Upper lobe of left lung (tissue), 4 donors: ENCODE data around the gene HSF4.

ENCODE experiments used
- CTCF ChIP-seq, 6 experiments: fragments of 450-650 bp in 4 of 6; fragments of 200-600 bp in 2 of 6; sonication (generic) in 2 of 6; IDR thresholded peaks; one replicate each; pipeline ENCODE4 v1.5.1; 2016 to 2019; ENCODE audit warnings: antibody characterized with exemption in 6 of 6
- EP300 ChIP-seq, 4 donors: sonication (generic); formaldehyde crosslinking; IDR thresholded peaks; one replicate each; pipeline ENCODE4 v1.5.1; 2017; ENCODE audit warnings: antibody characterized with exemption in 4 of 4, control low read depth in 2 of 4
- POLR2A ChIP-seq, 4 donors: fragments of 450-650 bp; IDR thresholded peaks; one replicate each; pipeline ENCODE4 v1.5.1; 2016 to 2017; ENCODE audit warnings: antibody characterized with exemption in 4 of 4, mild to moderate bottlenecking in 2 of 4
- POLR2AphosphoS5 ChIP-seq, 2 donors: sonication (generic); formaldehyde crosslinking; IDR thresholded peaks; one replicate each; pipeline ENCODE4 v1.5.1; 2017; ENCODE audit warnings: antibody characterized with exemption in 2 of 2

- TF ChIP-seq POLR2A (IDR thresholded peaks at IDR 0.05) (no peak), CTCF (IDR thresholded peaks at IDR 0.05) (no peak), EP300 (IDR thresholded peaks at IDR 0.05) (no peak), POLR2AphosphoS5 (IDR thresholded peaks at IDR 0.05) (no peak)
Measured at GRCh38 chr16:67183284-67183626, 18.7 kb downstream of the HSF4 start.
